Activated B cell treated with CpG ODN at 0.5 μM for 24 hours (primary cell): ENCODE data around the gene STEEP1. TPM values are rescaled to one million over a fixed set of nuclear protein-coding genes. Genes with fewer than 3 reads are reported as not detected.

Experiments
- ATAC-seq: fragments of 200-7000 bp; cut with Tn5 transposase; one replicate; pipeline ENCODE4 v1.10.0; 2021; ENCODE audit warnings: low read depth, mild to moderate bottlenecking, moderate library complexity
- CTCF ChIA-PET: fragments of 350-600 bp; sonication (Branson Sonifier 250); formaldehyde crosslinking; loops from one replicate; lab custom pipeline; 2021; ENCODE audit warnings: antibody characterized with exemption; lab: Charles Lee
- POLR2A ChIA-PET: fragments of 350-600 bp; sonication (Branson Sonifier 250); formaldehyde crosslinking; loops from one replicate; lab custom pipeline; 2021; ENCODE audit warnings: antibody characterized with exemption; lab: Charles Lee
- DNase-seq: peaks from one replicate; pipeline ENCODE4 v3.0.0; 2022
- H3K27ac Mint-ChIP-seq: one replicate; pipeline ENCODE4 v1.8.0; 2020; ENCODE audit warnings: mixed read lengths
- H3K27me3 Mint-ChIP-seq: one replicate; pipeline ENCODE4 v1.8.0; 2021; ENCODE audit warnings: mixed read lengths
- H3K36me3 Mint-ChIP-seq: one replicate; pipeline ENCODE4 v1.8.0; 2021; ENCODE audit warnings: low read depth, mixed read lengths
- H3K4me1 Mint-ChIP-seq: one replicate; pipeline ENCODE4 v1.8.0; 2021; ENCODE audit warnings: mixed read lengths
- H3K4me3 Mint-ChIP-seq: one replicate; pipeline ENCODE4 v1.8.0; 2020; ENCODE audit warnings: mild to moderate bottlenecking, mixed read lengths
- H3K9me3 Mint-ChIP-seq: one replicate; pipeline ENCODE4 v1.8.0; 2020; ENCODE audit warnings: mixed read lengths
- intact Hi-C: fragments of 100-400 bp; cut with micrococcal nuclease; formaldehyde crosslinking; loops from one replicate; pipeline ENCODE4 v1.15.1; 2024
- total RNA-seq: library from RNA; stranded (reverse); gene quantifications from 2 replicates; pipeline ENCODE4 v1.2.3, GENCODE V29; 2022
- TF ChIP-seq, protein P1 (sequence below): fragments of 200-600 bp; IDR thresholded peaks from one replicate; pipeline ENCODE4 v1.8.0; 2022; ENCODE audit warnings: antibody characterized with exemption, mild to moderate bottlenecking

Gene STEEP1
- total RNA-seq, 1 donor from 2014 or later: 32.0 TPM

GRCh38 chrX:119583431-119584059 lies 18.3 kb upstream of the STEEP1 start:
- ATAC-seq: no peak
- Mint-ChIP-seq H3K4me1 (peaks cover 26% of the 10 kb centered on the region), H3K9me3 (no peaks in the 10 kb centered on the region), H3K27ac (no peak overlapping the region), H3K36me3 (peaks cover 23% of the 10 kb centered on the region), H3K27me3 (no peaks in the 10 kb centered on the region), H3K4me3 (no peak overlapping the region)
- POLR2A ChIA-PET: interaction anchor here (0.7 to 2.3 kb wide), 2 partner anchors 10 to 12 kb away, joined by 6 to 12 read pairs; partner anchors contain the start of gene UBE2A
- intact Hi-C loops: loop anchor here (5.0 kb wide), 1 partner anchor 36 kb away; no protein-coding TSS in a partner anchor
- CTCF ChIA-PET: interaction anchor here (0.8 to 1.0 kb wide), 3 partner anchors 10 to 34 kb away, joined by 3 read pairs; no protein-coding TSS in a partner anchor
- TF ChIP-seq, protein P1, sequence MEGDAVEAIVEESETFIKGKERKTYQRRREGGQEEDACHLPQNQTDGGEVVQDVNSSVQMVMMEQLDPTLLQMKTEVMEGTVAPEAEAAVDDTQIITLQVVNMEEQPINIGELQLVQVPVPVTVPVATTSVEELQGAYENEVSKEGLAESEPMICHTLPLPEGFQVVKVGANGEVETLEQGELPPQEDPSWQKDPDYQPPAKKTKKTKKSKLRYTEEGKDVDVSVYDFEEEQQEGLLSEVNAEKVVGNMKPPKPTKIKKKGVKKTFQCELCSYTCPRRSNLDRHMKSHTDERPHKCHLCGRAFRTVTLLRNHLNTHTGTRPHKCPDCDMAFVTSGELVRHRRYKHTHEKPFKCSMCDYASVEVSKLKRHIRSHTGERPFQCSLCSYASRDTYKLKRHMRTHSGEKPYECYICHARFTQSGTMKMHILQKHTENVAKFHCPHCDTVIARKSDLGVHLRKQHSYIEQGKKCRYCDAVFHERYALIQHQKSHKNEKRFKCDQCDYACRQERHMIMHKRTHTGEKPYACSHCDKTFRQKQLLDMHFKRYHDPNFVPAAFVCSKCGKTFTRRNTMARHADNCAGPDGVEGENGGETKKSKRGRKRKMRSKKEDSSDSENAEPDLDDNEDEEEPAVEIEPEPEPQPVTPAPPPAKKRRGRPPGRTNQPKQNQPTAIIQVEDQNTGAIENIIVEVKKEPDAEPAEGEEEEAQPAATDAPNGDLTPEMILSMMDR: no peak
- DNase-seq: no peak

DNA sequence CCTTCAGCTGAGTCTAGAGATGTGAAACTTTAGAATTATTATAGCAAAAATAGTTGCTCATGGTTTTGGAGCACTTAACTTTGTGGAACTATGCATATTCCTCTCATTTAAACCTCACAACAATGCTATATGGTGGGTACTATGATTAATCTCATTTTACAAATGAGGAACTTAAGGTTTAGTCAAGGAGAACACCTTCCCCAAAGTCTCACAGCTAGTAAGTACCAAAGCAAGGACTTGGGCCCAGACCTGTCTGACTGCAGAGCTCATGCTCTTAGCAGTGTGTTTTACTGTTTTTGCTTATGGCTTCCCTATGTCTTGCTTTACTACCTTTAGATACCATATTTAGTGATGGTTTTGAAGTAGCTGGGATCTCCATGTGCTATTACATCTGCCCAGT lies 14.2 kb upstream of the STEEP1 start:
- TF ChIP-seq, protein P1: no peak
- Mint-ChIP-seq H3K27ac (peak overlapping the region; percentile 70), H3K27me3 (no peaks in the 10 kb centered on the region), H3K4me1 (peaks cover 47% of the 10 kb centered on the region), H3K4me3 (peak overlapping the region; percentile 46), H3K36me3 (peaks cover 22% of the 10 kb centered on the region), H3K9me3 (no peaks in the 10 kb centered on the region)
- peak; percentile 76 for ATAC-seq
- no peak for DNase-seq
- intact Hi-C loops: loop anchor here (2.0 kb wide), 1 partner anchor 15 kb away; the partner anchor contains the start of gene STEEP1
- POLR2A ChIA-PET: interaction anchor here (0.6 to 1.6 kb wide), 9 partner anchors 14 to 212 kb away, joined by 3 to 18 read pairs (median 6); partner anchors contain the start of genes NKRF, RPL39 and STEEP1
- CTCF ChIA-PET: interaction anchor here (1.0 to 1.2 kb wide), 4 partner anchors 27 to 151 kb away, joined by 3 to 5 read pairs (median 3); partner anchors contain the start of gene NKRF

GRCh38 chrX:119574394-119575266 lies 9.4 kb upstream of the STEEP1 start, which contains the start of gene UBE2A:
Gene UBE2A, plus strand, starts transcription at chrX:119574563. Its CDS starts 149 bp downstream, at chrX:119574712.
- TF ChIP-seq, protein P1: no peak
- Mint-ChIP-seq H3K27me3 (no peaks in the 10 kb centered on the region), H3K4me3 (peak within 1 kb of the TSS; percentile 93), H3K36me3 (peaks cover 11% of the 10 kb centered on the region), H3K9me3 (no peaks in the 10 kb centered on the region), H3K27ac (peak within 1 kb of the TSS; percentile 91), H3K4me1 (peaks cover 38% of the 10 kb centered on the region)
- intact Hi-C loops: loop anchor here (1.0 to 2.0 kb wide), 6 partner anchors 9 to 297 kb away; partner anchors contain the start of genes NDUFA1, NKRF, RNF113A and SEPTIN6
- DNase-seq (peak; percentile 78), ATAC-seq (peak; percentile 94)
- CTCF ChIA-PET: interaction anchor here (0.6 to 1.3 kb wide), 4 partner anchors 8 to 296 kb away, joined by 3 to 6 read pairs (median 3); no protein-coding TSS in a partner anchor
- POLR2A ChIA-PET: interaction anchor here (0.6 to 2.9 kb wide), 34 partner anchors 8 to 297 kb away, joined by 3 to 48 read pairs (median 6); partner anchors contain the start of genes NDUFA1, NKRF, RNF113A and RPL39

- POLR2A ChIA-PET: interaction anchor here (0.5 to 2.9 kb wide), 27 partner anchors 9 to 279 kb away, joined by 3 to 48 read pairs (median 7); partner anchors contain the start of genes NKRF, RPL39, SEPTIN6 and SOWAHD
- CTCF ChIA-PET: interaction anchor here (0.6 to 1.3 kb wide), 3 partner anchors 9 to 57 kb away, joined by 3 to 6 read pairs (median 3); no protein-coding TSS in a partner anchor
- intact Hi-C loops: loop anchor here (1.0 to 2.0 kb wide), 6 partner anchors 9 to 297 kb away; partner anchors contain the start of genes NDUFA1, NKRF, RNF113A and SEPTIN6
- ATAC-seq (peak; percentile 7), DNase-seq (no peak)
- H3K4me1 Mint-ChIP-seq: peaks cover 32% of the 10 kb centered on the region
- H3K9me3 Mint-ChIP-seq: no peaks in the 10 kb centered on the region
- H3K27ac Mint-ChIP-seq: peak overlapping the region; percentile 91
- H3K27me3 Mint-ChIP-seq: no peaks in the 10 kb centered on the region
- H3K36me3 Mint-ChIP-seq: peaks cover 11% of the 10 kb centered on the region
- TF ChIP-seq, protein P1: no peak
- peak overlapping the region; percentile 93 for H3K4me3 Mint-ChIP-seq
These were observed 8.7 kb upstream of the STEEP1 start for GRCh38 chrX:119573840-119574393.
